ENCODE results near the gene C1QTNF5. TPM values are rescaled to one million over a fixed set of nuclear protein-coding genes. Genes with fewer than 3 reads are reported as not detected.

The C1QTNF5 gene
- total RNA-seq, 4 donors from 2014 or later: 5.3 to 18.8 (median 10.3) TPM

DNA sequence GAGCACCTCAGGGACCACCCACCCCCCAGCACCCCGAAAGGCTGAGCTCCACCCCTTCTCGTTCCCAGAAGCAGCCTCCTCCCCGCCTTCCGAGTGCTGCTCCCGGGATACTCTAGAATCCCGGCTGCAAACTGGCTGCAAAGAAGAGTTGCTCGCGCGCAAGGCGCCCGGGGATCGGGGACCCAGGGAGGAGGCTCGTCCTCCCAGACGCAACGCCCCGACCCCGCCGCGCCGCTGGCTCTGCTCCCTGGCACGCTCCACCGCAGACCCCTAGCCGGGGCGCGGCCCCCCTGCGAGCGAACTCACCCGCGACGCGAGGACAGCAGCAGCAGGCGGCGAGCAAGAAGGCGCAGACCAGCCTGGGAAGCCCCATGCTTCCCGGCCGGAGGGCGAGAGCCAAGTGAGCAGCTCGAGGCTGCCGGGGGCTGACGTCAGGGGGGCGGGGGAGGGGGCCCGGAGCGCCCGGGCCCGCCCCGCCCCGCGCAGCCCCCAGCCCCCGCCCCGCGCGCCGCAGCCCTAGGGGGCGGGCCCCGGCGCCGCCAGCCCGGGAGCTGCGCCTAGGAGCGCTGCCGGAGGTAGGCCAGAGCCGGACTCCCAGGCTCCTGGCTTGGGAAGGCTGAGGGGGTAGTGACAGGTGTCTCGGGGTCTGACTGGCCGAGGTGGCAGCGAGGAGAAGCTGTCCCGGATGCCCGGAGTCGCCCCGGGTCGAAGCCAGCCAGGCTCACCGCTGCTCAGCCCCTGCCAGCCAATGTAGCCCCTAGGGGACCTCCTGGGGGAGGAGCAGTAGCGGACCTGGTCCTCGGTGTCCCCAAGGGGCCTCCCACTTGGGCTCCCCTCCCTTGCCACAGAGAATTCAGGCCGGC lies 23.7 kb downstream of the C1QTNF5 start, which contains the start of gene MCAM:
MCAM (minus strand) TSS at position 402 of the 863 bp plus-strand sequence; CDS start at position 373, 29 bp downstream.
- H3K9me3 ChIP-seq: no peaks in the 10 kb centered on the region
- H3K4me3 ChIP-seq: peak within 1 kb of the TSS; percentile 48 to 82 (median 56)
- WGBS, 2 donors: no CpG with 5 or more reads among the region's 74 CpGs
- H3K4me1 ChIP-seq: peaks cover 52 to 88% (median 62%) of the 10 kb centered on the region in 3 donors
- TF ChIP-seq, protein P1, sequence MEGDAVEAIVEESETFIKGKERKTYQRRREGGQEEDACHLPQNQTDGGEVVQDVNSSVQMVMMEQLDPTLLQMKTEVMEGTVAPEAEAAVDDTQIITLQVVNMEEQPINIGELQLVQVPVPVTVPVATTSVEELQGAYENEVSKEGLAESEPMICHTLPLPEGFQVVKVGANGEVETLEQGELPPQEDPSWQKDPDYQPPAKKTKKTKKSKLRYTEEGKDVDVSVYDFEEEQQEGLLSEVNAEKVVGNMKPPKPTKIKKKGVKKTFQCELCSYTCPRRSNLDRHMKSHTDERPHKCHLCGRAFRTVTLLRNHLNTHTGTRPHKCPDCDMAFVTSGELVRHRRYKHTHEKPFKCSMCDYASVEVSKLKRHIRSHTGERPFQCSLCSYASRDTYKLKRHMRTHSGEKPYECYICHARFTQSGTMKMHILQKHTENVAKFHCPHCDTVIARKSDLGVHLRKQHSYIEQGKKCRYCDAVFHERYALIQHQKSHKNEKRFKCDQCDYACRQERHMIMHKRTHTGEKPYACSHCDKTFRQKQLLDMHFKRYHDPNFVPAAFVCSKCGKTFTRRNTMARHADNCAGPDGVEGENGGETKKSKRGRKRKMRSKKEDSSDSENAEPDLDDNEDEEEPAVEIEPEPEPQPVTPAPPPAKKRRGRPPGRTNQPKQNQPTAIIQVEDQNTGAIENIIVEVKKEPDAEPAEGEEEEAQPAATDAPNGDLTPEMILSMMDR (IDR thresholded peaks at IDR 0.05): no peak
- peak in 2 of 4 donors; percentile 52 to 59 for TF ChIP-seq POLR2A (IDR thresholded peaks at IDR 0.05)
- H3K27me3 ChIP-seq: peaks cover 0 to 47% (median 3%) of the 10 kb centered on the region in 4 donors
- H3K36me3 ChIP-seq: peaks cover 0 to 10% (median 4%) of the 10 kb centered on the region in 3 donors
- no peak for DNase-seq
- H3K27ac ChIP-seq: peak within 1 kb of the TSS; percentile 81 to 94 (median 90)
- intact Hi-C loops (cut with DNase I): no loop called here

DNA sequence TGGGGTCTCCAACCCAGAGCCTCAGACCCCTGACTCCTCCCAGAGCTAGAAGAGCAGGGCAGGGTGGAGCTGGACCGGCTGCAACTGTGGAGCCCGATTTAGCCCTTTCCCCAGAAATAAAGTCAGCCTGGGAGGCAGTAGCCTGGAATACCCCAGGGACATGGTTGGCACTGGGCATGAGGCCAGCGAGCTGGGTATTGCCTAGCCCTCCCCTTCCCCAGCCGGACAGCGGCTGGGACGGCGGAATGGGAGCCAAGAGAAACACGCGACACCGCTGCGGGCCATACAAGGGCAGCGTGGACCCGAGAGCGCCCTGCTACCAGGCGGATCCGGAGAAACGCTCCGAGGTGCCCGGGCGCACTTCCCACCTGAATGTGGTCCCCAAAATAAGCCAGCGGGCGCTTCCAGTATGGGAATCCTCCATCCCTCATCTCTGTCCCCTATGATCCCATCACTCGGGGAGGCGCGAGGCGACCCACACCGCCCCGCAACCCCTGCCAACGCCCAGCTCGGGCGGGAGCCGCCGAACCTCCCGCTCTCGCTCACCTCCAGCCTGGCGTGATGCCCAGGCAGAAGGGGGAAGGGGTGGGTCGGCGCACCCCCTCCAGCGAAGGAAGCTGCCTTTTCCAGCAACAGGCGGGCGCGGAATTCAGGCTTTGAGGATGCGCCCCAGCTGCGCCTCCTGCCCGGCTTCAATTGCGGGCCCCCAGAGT lies 24.5 kb downstream of the C1QTNF5 start:
- TF ChIP-seq POLR2A (IDR thresholded peaks at IDR 0.05): no peak
- TF ChIP-seq, protein P1 (IDR thresholded peaks at IDR 0.05): no peak
- WGBS, 2 donors: no CpG with 5 or more reads among the region's 46 CpGs
- Histone ChIP-seq H3K4me3 (peak overlapping the region; percentile 48 to 82 (median 56)), H3K27ac (peak overlapping the region; percentile 81 to 94 (median 90)), H3K27me3 (peaks cover 0 to 47% (median 3%) of the 10 kb centered on the region in 4 donors), H3K4me1 (peaks cover 52 to 87% (median 59%) of the 10 kb centered on the region in 3 donors), H3K36me3 (peaks cover 0 to 17% (median 4%) of the 10 kb centered on the region in 3 donors), H3K9me3 (no peaks in the 10 kb centered on the region)
- no peak for DNase-seq
- intact Hi-C loops (cut with DNase I): no loop called here

DNA sequence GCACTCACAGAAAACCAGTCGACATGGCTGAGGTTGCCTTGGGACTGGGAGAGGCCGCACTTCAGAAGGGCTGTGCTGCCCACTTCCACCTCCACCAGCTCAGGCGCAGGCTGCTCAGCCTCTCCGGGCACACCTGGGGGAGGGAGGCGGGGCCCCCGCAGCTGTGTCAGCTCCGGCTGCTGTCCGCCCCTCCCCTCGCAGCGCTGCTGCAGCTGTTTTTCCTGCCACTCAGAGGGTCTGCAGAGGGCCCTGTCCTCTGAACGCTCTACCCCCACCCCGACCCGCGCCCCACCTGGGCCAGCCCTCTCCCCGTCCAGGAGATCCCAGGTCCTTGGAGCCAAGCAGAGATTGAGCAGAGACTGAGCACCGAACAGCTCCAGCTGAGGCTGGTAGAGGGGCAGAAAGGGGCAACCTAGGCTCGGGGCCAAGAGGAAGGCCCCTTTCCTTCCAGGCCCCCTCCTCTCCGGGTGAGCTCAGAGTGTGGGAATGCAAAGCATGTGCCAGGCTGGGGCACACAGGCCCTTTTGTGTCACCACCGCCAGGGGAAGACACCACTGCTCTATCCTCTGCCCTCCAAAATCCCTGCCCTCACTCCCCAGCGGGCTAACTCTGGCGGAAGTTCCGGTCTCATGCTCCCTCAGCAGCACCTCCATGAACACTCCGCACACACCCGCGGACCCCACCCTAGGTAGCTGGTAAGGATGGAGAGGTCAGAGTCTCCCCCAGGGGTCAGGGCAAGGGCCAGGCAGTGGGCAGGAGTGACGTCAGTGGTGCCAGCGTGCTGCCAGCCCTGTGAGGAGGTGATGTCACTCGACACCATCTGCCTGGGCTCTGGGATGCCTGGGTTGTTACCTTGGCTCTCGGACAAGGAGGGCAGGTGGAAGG lies 25.3 kb downstream of the C1QTNF5 start:
- Histone ChIP-seq H3K27me3 (peaks cover 0 to 47% (median 3%) of the 10 kb centered on the region in 4 donors), H3K27ac (peak overlapping the region; percentile 81 to 94 (median 90)), H3K9me3 (no peaks in the 10 kb centered on the region), H3K36me3 (peaks cover 0 to 18% (median 4%) of the 10 kb centered on the region in 3 donors), H3K4me1 (peaks cover 52 to 87% (median 60%) of the 10 kb centered on the region in 3 donors), H3K4me3 (peak overlapping the region; percentile 48 to 82 (median 56))
- WGBS, 2 donors: 0 to 17% methylated on average over 1 to 2 of the region's 29 CpGs
- TF ChIP-seq, protein P1 (IDR thresholded peaks at IDR 0.05): peak in 1 of 6 experiments; percentile 34
- no peak for TF ChIP-seq POLR2A (IDR thresholded peaks at IDR 0.05)
- no peak for DNase-seq
- intact Hi-C loops (cut with DNase I): no loop called here

DNA sequence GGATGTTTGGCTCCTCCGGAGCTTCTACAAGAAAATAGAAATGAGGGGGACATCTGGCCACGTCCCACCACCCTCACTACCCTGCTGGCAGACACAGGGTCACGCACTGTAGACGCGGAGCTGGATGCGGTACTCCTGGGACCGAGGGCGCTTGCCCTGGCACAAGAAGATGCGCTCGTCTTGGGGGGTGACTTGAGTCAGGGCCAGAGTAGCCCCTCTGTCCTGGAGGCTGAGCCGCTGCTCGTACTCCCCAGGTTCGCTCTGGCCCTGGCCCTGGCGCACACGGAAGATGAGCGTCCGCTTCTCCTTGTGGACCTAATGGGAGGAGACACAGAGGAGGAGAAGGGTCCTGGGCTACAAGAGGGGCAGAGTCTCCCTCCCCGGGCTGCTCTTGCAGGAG lies 26.0 kb downstream of the C1QTNF5 start:
- Histone ChIP-seq H3K27ac (peak overlapping the region; percentile 81 to 94 (median 90)), H3K4me3 (peak overlapping the region; percentile 48 to 82 (median 56))
- TF ChIP-seq, protein P1 (IDR thresholded peaks at IDR 0.05): no peak
- no peak for TF ChIP-seq POLR2A (IDR thresholded peaks at IDR 0.05)

More for the DNA sequence above, 26.0 kb downstream of the C1QTNF5 start:
- peaks cover 0 to 47% (median 3%) of the 10 kb centered on the region in 4 donors for H3K27me3 ChIP-seq
- H3K9me3 ChIP-seq: no peaks in the 10 kb centered on the region
- H3K36me3 ChIP-seq: peaks cover 0 to 20% (median 4%) of the 10 kb centered on the region in 3 donors
- 79% methylated on average over 13 of the region's 18 CpGs; no CpG with 5 or more reads in 1 of the 2 donors for WGBS, 2 donors
- intact Hi-C loops (cut with DNase I): no loop called here
- DNase-seq: no peak
- H3K4me1 ChIP-seq: peaks cover 49 to 83% (median 55%) of the 10 kb centered on the region in 3 donors
